Kidney glomerular epithelial cell (primary cell): ENCODE measurements around the gene DTL.

ENCODE experiments used
- DNase-seq: peaks from one replicate; lab custom pipeline; 2025; lab: John Stamatoyannopoulos, UW

DTL gene

GRCh38 chr1:212091438-212092121 is 56.0 kb downstream of the DTL start:
- DNase-seq, result no peak

- no peak for DNase-seq
These were observed 61.8 kb downstream of the DTL start for GRCh38 chr1:212097360-212097759.

- DNase-seq, result no peak
These were observed 62.8 kb downstream of the DTL start for GRCh38 chr1:212098310-212098709.

GRCh38 chr1:212098771-212099170 is 63.2 kb downstream of the DTL start:
- DNase-seq, result no peak

GRCh38 chr1:212101251-212101650 is 65.7 kb downstream of the DTL start:
- no peak for DNase-seq

GRCh38 chr1:212101735-212102134 is 66.2 kb downstream of the DTL start:
- no peak for DNase-seq

- no peak for DNase-seq
These were observed 69.2 kb downstream of the DTL start for GRCh38 chr1:212104586-212105325.

- no peak for DNase-seq
These were observed 70.8 kb downstream of the DTL start for GRCh38 chr1:212106286-212106792.

GRCh38 chr1:212107481-212107880 is 71.9 kb downstream of the DTL start:
- no peak for DNase-seq

- no peak for DNase-seq
These were observed 72.6 kb downstream of the DTL start for GRCh38 chr1:212108187-212108586.

- no peak for DNase-seq
These were observed 73.4 kb downstream of the DTL start for GRCh38 chr1:212108981-212109380.

- no peak for DNase-seq
These were observed 74.2 kb downstream of the DTL start for GRCh38 chr1:212109728-212110127.

- DNase-seq, result no peak
These were observed 75.1 kb downstream of the DTL start for GRCh38 chr1:212110617-212111016.

GRCh38 chr1:212111536-212111935 is 76.0 kb downstream of the DTL start:
- no peak for DNase-seq

GRCh38 chr1:212113706-212114105 is 78.2 kb downstream of the DTL start:
- no peak for DNase-seq

- DNase-seq, result peak; percentile 29
These were observed 82.8 kb downstream of the DTL start for GRCh38 chr1:212118167-212118871.

GRCh38 chr1:212118872-212119260 is 83.3 kb downstream of the DTL start:
- DNase-seq, result no peak

GRCh38 chr1:212119397-212119837 is 83.9 kb downstream of the DTL start:
- DNase-seq, result no peak

GRCh38 chr1:212119863-212120262 is 84.3 kb downstream of the DTL start:
- DNase-seq, result no peak

GRCh38 chr1:212121779-212122178 is 86.2 kb downstream of the DTL start:
- no peak for DNase-seq

GRCh38 chr1:212124690-212125582 is 89.4 kb downstream of the DTL start:
- DNase-seq, result no peak

GRCh38 chr1:212125654-212126053 is 90.1 kb downstream of the DTL start:
- DNase-seq, result no peak
